D721Med (cell line): ENCODE results near the gene LRRC31.

ENCODE experiments used
- DNase-seq: peaks from one replicate; pipeline ENCODE4 v3.0.0; 2011; ENCODE audit warnings: low spot score; ENCODE audit not compliant: insufficient read length
- FAIRE-seq: peaks from 2 replicates; lab custom pipeline; 2011; peaks lifted over from hg19 to GRCh38; lab: Jason Lieb, UNC
- CTCF ChIP-seq: IDR thresholded peaks from 2 replicates; pipeline ENCODE4 v1.5.1; 2012; ENCODE audit warnings: mild to moderate bottlenecking, control low read depth; ENCODE audit not compliant: insufficient read depth; ENCODE audit errors: missing control alignments

LRRC31 gene

GRCh38 chr3:169818316-169818715 lies 51.4 kb downstream of the LRRC31 start:
- no peak for TF ChIP-seq CTCF
- no peak for FAIRE-seq
- no peak for DNase-seq

GRCh38 chr3:169815590-169816150 lies 54.1 kb downstream of the LRRC31 start:
- DNase-seq = no peak
- no peak for FAIRE-seq
- no peak for TF ChIP-seq CTCF

- FAIRE-seq (no peak), DNase-seq (no peak)
- TF ChIP-seq CTCF = no peak
Observed at GRCh38 chr3:169813757-169814517, 55.8 kb downstream of the LRRC31 start.

DNA sequence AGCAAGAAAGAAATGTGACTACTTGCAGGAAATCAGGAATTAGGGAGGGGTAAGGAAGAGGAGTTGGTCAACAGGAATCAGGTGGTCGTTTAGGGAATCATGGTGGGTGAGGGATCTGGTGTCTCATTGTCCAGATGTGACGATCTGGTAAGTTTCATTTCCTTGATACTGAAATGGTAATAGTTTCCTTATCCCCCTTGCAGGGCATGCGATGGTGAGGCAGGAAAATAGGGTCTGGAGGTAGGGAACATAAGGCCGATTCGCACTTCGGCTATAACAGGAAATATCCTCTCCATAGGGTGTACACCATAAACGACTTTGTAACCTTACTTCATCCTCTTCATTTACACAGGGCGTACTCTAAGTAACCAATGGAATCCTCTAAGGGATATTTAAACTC lies 56.5 kb downstream of the LRRC31 start:
- FAIRE-seq (no peak), DNase-seq (no peak)
- no peak for TF ChIP-seq CTCF

- DNase-seq (no peak), FAIRE-seq (peak; percentile 89)
- TF ChIP-seq CTCF = no peak
Observed at GRCh38 chr3:169812332-169813235, 57.2 kb downstream of the LRRC31 start, which contains the start of the genes LRRC34 and LRRIQ4. Gene LRRC34 (minus strand): TSS chr3:169812904. CDS start chr3:169812548, 356 bp downstream. Gene LRRIQ4 (plus strand): TSS chr3:169812870. CDS start chr3:169821922, 9,052 bp downstream.

DNA sequence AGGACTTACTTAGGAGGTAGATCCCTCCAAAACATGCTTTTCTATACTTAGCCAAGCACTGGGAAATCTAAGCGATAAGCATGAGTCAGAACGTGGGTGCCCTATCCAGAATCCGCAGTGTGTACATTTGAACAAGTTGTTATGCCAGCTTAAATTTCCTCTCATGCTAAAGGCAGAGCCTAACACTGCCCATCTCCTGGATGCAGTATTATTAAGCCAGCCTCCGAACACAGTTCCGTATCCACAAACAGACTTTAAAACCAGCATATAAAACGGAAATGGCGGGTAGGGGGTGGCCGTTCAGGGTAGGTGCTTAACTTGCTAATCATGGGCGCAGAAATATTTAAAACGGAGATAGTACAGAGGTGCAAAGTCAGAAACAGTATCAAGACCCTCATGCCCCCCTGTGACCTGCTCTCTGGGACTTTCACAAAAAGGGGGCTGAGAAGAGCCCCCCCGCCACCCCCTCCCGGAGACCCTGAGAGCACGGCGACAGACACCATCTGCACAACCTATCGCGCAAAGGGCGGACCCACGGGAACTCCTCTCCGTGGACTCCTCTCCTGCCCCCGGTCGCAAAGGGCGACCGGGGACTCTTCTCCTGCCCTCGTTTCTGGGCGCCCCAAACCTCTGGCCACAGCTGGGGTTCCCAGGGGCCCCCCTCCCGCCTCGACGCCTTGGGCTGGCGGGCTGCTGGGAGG lies 58.0 kb downstream of the LRRC31 start:
- DNase-seq (no peak), FAIRE-seq (no peak)
- no peak for TF ChIP-seq CTCF
